ENCODE results near the gene SPAG16.

- TF ChIP-seq CTCF (IDR thresholded peaks at IDR 0.05) (no peak), POLR2A (IDR thresholded peaks at IDR 0.05) (no peak)
Observed at GRCh38 chr2:214379227-214379626, 1095.0 kb downstream of the SPAG16 start.
